ENCODE data around the gene NPTN.
"Not testable (repeated sequence)": the region's sequence is repeated elsewhere in the genome, so short reads cannot be mapped to it uniquely, and the experiment has no call there.

The NPTN gene

DNA sequence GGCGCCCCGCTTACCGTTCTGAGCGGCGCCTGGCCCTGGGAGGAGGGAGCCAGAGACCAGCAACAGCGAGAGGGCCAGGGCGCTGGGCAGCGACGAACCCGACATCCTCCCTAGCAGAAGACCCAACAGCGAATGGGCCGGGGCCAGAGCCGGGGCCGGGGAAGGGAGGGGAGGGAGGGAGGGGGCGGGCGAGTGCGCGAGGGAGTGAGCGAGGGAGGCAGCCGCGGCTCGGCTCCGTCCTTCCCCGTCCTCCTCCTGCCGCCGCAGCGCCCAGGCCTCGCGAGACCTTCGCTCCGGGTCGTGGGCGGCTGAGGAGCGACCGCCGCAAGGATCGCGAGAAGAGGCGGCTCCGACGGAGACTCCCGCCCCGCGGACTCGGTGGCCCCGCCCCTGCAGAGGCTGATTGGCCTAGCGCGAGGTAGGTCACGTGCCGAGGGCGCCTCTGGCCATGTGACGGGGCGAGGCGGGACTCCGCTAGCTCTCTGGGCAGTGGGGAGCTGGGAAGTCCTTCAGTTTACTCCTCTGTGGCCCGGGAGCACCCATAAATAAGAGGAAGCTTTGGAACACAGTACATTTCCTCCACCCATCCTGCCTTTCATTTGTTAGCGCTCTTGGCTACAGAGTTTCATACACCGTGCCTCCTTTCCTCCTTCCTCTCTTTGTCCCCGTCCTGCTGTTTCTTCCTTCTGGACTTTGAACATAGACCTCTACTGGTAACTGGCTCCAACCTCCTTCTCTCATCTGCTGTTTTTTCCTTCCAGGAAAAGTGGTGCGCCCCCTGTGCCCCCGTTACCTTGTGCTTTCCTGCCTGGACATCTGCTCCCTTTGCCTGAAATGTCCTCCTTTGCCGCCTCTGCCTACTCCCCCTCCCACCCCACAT, at the start of gene NPTN:
Gene NPTN (minus strand): TSS at position 279 of the 880 bp plus-strand sequence. CDS start 174 bp downstream, at position 105.
- DNase-seq (ENCODE audit: low read depth): peak; percentile 97

DNA sequence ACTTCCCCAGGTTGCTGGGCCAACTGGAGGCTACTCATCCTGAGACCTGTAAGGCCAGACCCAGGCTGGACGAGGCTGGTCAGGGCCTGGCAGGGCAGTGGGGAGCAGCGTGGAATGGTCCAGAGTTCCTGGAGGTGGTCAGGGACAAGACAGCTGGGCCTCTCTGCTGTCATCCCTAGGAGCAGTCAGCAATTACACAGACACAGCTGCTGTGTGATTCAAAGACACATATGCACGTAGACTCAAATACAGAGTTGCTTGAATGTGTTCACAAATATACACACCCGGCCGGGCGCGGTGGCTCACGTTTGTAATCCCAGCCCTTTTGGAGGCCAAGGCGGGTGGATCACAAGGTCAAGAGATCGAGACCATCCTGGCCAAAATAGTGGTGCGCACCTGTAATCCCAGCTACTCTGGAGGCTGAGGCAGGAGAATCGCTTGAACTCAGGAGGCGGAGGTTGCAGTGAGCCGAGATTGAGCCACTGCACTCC, 49.5 kb upstream of the NPTN start:
- no peak for DNase-seq (ENCODE audit: low read depth)

- no peak for DNase-seq (ENCODE audit: low read depth)
Observed at GRCh38 chr15:73681856-73682599, 48.8 kb upstream of the NPTN start.

- DNase-seq (ENCODE audit: low read depth): no peak
Observed at GRCh38 chr15:73681063-73681462, 47.9 kb upstream of the NPTN start.

DNA sequence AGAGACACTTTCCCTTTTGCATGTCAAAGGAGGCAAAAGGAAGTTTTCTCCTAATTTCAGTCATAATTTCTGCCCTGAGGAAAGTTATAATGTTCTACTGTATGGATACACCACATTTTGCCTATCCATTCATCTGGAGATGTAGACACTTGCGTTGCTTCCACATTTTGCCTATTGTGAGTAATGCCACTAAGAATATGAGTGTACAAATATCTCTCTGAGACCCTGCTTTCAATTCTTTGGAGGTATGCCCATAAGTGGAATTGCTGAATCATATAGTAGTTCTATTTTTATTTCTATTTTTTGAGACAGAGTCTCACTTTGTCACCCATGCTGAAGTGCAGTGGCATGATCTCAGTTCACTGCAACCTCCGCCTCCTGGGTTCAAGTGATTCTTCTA, 47.4 kb upstream of the NPTN start:
- no peak for DNase-seq (ENCODE audit: low read depth)

DNA sequence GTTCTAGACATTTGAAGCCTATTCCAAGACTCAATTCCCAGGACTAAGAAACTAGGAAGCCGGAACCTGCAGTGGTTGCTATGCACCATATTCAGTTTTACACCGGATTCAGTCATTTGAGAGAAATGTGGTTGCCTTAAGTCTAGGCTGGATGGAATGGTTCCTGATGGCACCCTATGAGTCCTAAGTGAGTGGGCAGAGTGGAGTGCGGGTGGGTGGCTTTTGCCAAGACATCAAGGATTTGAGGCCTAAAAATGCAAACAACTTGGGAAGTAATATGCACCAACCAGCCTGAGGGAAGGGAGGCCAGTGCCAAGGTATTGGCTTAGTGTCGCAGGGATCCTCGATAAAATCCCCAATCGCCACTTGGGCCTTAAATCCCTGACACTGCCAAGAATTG, 46.8 kb upstream of the NPTN start:
- no peak for DNase-seq (ENCODE audit: low read depth)

DNA sequence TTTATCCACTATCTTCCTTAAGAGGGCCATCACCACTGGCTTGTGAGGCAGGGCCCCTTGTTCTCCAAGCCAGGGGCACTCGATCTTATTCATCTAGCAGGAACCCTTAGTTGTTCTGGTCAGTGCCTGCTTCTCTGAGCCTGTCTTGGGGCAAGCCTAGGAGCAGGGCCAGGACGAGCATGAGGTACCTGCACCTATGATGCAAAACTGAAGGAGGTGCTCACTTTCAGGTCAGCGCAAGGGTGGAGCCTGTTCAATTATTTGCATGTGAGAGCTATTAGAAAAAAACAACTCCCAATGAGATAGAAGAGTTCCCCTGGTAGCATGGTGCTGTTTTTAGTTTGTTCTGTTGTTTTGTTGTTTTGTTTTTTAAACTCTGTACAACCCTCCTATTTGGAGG, 46.0 kb upstream of the NPTN start:
- no peak for DNase-seq (ENCODE audit: low read depth)

- no peak for DNase-seq (ENCODE audit: low read depth)
Observed at GRCh38 chr15:73678498-73678897, 45.3 kb upstream of the NPTN start.

GRCh38 chr15:73677733-73678132, 44.5 kb upstream of the NPTN start:
- DNase-seq (ENCODE audit: low read depth): no peak

DNA sequence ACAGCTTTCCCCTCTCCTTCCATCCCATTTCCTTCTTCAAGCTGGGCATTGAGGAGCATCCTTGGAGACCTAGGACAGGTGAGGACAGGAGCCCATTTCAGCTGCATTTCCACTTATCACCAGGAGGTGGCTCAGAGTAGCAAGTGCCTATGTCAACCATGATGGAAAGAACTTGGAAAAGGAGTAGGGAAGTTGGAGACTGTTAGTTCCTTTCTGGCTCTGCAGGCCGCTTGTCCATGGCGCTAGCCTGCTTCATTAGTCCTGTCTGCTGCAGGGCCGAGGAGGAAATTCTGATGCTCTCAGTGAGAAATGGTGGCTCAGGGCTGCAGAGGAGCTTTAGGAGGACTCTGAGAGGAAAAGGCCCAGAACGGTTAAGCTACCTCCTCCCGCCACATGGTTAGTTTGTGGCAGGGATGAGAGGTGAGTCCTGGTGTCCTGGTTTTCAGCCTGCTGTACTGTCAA, 44.0 kb upstream of the NPTN start:
- DNase-seq (ENCODE audit: low read depth): peak; percentile 18

- no peak for DNase-seq (ENCODE audit: low read depth)
Observed at GRCh38 chr15:73674587-73674986, 41.4 kb upstream of the NPTN start.

- no peak for DNase-seq (ENCODE audit: low read depth)
Observed at GRCh38 chr15:73660455-73660854, 27.3 kb upstream of the NPTN start.

GRCh38 chr15:73658645-73659044, 25.5 kb upstream of the NPTN start:
- no peak for DNase-seq (ENCODE audit: low read depth)

DNA sequence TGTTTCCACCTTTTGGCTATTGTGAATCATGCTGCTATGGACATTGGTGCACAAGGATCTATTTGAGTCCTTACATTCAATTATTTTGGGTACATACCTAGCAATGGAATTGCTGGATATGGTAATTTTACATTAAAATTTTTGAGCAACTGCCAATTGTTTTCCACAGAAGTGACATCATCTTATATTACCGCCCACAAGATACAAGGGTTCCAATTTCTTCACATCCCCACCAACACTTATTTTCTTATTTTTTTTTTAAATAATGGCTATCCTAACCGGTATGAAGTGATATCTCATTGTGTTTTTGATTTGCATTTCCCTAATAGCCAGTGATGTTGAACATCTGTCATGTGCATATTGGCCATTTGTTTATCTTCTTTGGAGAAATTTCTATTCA, 22.5 kb upstream of the NPTN start:
- no peak for DNase-seq (ENCODE audit: low read depth)

- no peak for DNase-seq (ENCODE audit: low read depth)
Observed at GRCh38 chr15:73654659-73655058, 21.5 kb upstream of the NPTN start.

GRCh38 chr15:73650416-73651126, 17.4 kb upstream of the NPTN start:
- DNase-seq (ENCODE audit: low read depth): no peak

DNA sequence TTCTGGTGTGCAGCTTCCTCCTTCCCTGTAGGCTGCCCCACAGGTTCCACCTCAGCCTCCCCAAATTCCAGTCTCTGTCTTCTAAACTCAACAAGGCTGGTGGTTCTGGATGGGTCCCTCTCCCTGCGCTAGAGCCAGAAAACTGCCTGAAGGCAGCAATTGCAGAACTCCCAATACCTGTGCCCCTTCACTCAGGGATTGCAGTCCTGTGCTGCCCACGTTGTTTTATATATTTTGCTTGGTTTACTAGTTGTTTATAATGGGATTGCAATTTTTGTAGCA, 14.8 kb upstream of the NPTN start:
- DNase-seq (ENCODE audit: low read depth): no peak

DNA sequence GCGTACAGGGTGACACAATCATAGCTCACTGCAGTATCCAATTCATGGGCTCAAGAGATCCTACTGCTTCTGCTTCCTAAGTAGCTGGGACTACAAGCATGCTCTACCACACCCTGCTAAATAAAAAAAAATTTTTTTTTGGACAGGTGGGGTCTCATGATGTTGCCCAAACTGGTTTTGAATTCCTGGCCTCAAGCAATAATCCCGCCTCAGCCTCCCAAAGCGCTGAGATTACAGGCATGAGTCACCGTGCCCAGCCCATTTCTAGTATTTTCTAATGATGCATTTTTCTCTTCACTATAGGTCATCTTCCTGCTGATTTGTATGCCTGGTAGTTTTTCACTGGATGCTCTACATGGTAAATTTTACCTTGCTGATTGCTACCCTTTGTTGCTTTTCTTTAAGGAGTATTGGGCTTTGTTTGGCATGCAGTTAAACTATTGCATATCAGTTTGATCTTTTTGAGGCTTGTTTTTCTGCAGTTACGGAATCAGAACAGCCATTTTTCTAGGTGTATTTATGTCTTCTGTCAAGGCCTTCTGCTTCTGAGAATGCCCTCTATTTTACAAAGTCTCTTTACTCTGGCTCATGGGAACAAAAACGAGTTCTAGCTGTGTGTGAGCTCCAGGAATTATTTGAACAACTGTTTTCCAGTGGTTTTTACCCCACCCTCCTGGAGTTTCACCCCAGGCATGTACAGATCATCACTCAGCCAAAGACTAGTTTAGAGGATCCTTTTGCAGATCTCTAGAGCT, 14.2 kb upstream of the NPTN start:
- DNase-seq (ENCODE audit: low read depth): no peak

DNA sequence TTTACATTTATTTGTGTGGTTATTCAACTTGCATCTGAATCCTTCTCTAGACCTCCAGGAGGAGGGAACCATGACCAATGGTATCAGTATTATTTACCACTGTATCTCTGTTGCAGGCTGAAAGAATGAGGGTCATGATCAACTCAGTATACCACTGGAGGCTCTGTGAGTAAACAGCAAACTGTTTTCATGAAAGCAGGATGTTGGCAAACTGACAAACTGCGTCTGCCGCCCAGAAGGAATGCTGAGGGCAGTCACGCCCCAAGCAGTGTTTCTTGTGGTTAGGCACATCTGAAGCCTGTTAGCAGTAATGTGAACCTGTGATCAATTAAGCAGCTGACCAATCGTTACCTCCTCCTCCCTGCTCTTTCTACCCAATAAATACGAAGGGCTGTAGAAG, 6.3 kb upstream of the NPTN start:
- DNase-seq (ENCODE audit: low read depth): not testable (repeated sequence)

GRCh38 chr15:73637527-73637926, 4.3 kb upstream of the NPTN start:
- DNase-seq (ENCODE audit: low read depth): no peak

DNA sequence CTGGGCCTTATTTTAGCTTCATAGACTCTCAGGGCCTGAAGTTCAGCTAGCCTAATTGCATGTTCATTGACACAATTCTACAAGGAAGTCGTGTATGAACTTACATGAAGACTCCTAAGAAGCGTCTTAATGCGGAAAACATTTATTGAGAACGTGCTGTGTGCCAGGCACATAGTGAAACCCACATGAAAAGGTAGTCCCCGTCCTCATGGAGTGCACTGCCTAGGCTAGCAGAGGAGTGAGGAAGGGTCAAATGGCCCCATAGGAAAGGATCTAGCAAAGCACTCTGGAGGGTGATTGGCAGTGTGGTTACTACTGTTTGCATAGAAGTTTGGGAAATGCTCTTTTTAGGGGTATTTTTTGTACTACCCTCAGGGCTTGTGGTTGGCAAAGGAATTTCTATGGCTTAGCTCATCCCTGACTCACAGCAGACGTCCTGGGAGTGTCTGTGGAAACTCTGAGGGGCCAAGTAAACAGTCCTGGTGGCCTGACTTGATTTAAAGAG, 854 bp upstream of the NPTN start:
- no peak for DNase-seq (ENCODE audit: low read depth)

DNA sequence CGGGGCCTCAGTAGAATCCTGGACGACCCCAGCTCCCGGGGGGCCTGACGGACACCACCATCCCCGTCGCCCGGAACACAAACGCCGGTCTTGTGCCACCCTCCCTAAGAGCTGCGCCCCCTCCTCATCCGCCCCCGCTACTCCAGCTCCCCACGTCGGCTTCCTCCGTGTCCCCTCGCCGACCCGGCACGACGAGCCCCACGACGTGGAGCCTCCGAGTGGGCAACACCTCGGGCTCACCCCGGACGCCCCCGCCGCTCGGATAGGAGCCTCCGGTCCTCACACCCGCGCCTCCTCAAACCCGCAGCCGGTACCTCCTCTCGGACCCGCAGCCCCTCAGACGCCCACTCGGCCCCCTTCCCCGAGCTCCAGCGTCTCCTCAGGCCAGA, 525 bp downstream of the NPTN start:
- DNase-seq (ENCODE audit: low read depth): no peak
